Occipital lobe (tissue), 2 donors: ENCODE data around the gene GNAS. TPM values are rescaled to one million over a fixed set of nuclear protein-coding genes. Genes with fewer than 3 reads are reported as not detected.

Experiments
- DNase-seq: peaks from one replicate; lab custom pipeline; 2025; lab: John Stamatoyannopoulos, UW
- total RNA-seq: library from RNA; depleted of rRNA; stranded (reverse); fragments of >200 nt; gene quantifications from one replicate; pipeline ENCODE4 v1.2.3, GENCODE V29; 2014

Gene GNAS
- total RNA-seq, 1 donor from 2014 or later: 344 TPM

- DNase-seq: no peak
These were observed 1.6 kb downstream of the GNAS start for GRCh38 chr20:58853976-58854637.

- no peak for DNase-seq
These were observed 2.3 kb downstream of the GNAS start for GRCh38 chr20:58854638-58855471.

GRCh38 chr20:58855506-58856389 lies 3.2 kb downstream of the GNAS start:
- DNase-seq: no peak

GRCh38 chr20:58863044-58863790 lies 10.7 kb downstream of the GNAS start:
- DNase-seq: no peak

GRCh38 chr20:58864346-58864745 lies 11.8 kb downstream of the GNAS start:
- no peak for DNase-seq

- no peak for DNase-seq
These were observed 13.3 kb downstream of the GNAS start for GRCh38 chr20:58865843-58866242.

- no peak for DNase-seq
These were observed 14.7 kb downstream of the GNAS start for GRCh38 chr20:58867211-58867610.

- no peak for DNase-seq
These were observed 16.3 kb downstream of the GNAS start for GRCh38 chr20:58868795-58869194.

- no peak for DNase-seq
These were observed 17.2 kb downstream of the GNAS start for GRCh38 chr20:58869662-58870227.

- DNase-seq: peak; percentile 34
These were observed 17.9 kb downstream of the GNAS start for GRCh38 chr20:58870293-58871014.

GRCh38 chr20:58871533-58872102 lies 19.1 kb downstream of the GNAS start:
- DNase-seq: no peak

- DNase-seq: no peak
These were observed 22.0 kb downstream of the GNAS start for GRCh38 chr20:58874469-58874868.

GRCh38 chr20:58875111-58875510 lies 22.6 kb downstream of the GNAS start:
- no peak for DNase-seq

- no peak for DNase-seq
These were observed 23.1 kb downstream of the GNAS start for GRCh38 chr20:58875541-58876134.

- no peak for DNase-seq
These were observed 23.9 kb downstream of the GNAS start for GRCh38 chr20:58876437-58876836.

GRCh38 chr20:58877050-58877975 lies 24.8 kb downstream of the GNAS start:
- DNase-seq: no peak

GRCh38 chr20:58877976-58878360 lies 25.5 kb downstream of the GNAS start:
- no peak for DNase-seq

GRCh38 chr20:58878399-58878798 lies 25.9 kb downstream of the GNAS start:
- DNase-seq: no peak
